ENCODE data around the gene PCNX3.

Gene PCNX3

GRCh38 chr11:65599955-65600246 is 15.7 kb upstream of the PCNX3 start:
- DNase-seq, result no peak

- no peak for DNase-seq
Measured at GRCh38 chr11:65604258-65604657, 11.3 kb upstream of the PCNX3 start.

GRCh38 chr11:65606876-65607613 is 8.5 kb upstream of the PCNX3 start:
- no peak for DNase-seq

GRCh38 chr11:65607614-65608426 is 7.8 kb upstream of the PCNX3 start:
- no peak for DNase-seq

GRCh38 chr11:65609229-65609628 is 6.3 kb upstream of the PCNX3 start:
- DNase-seq, result no peak

GRCh38 chr11:65609665-65610064 is 5.9 kb upstream of the PCNX3 start:
- no peak for DNase-seq

- DNase-seq, result no peak
Measured at GRCh38 chr11:65610404-65610803, 5.2 kb upstream of the PCNX3 start.

- DNase-seq, result no peak
Measured at GRCh38 chr11:65611028-65611757, 4.4 kb upstream of the PCNX3 start.

- no peak for DNase-seq
Measured at GRCh38 chr11:65611758-65612603, 3.6 kb upstream of the PCNX3 start.

- no peak for DNase-seq
Measured at GRCh38 chr11:65612691-65613090, 2.9 kb upstream of the PCNX3 start.

- DNase-seq, result peak; percentile 22
Measured at GRCh38 chr11:65613091-65613928, 2.3 kb upstream of the PCNX3 start.

- no peak for DNase-seq
Measured at GRCh38 chr11:65615950-65616574, 486 bp downstream of the PCNX3 start.

GRCh38 chr11:65616575-65617001 is 1.0 kb downstream of the PCNX3 start:
- DNase-seq, result no peak

GRCh38 chr11:65617136-65617850 is 1.7 kb downstream of the PCNX3 start:
- DNase-seq, result no peak

GRCh38 chr11:65617990-65618751 is 2.6 kb downstream of the PCNX3 start:
- DNase-seq, result no peak

- no peak for DNase-seq
Measured at GRCh38 chr11:65618763-65619162, 3.2 kb downstream of the PCNX3 start.

GRCh38 chr11:65619281-65619928 is 3.8 kb downstream of the PCNX3 start:
- DNase-seq, result no peak

GRCh38 chr11:65620666-65621065 is 5.1 kb downstream of the PCNX3 start:
- no peak for DNase-seq

GRCh38 chr11:65621460-65621859 is 5.9 kb downstream of the PCNX3 start:
- no peak for DNase-seq
